Mesodermal cell (in vitro differentiated cells): Measurements from ENCODE around the gene DNAJB1.
A peak's percentile ranks its signal among the peaks of the same experiment; 100 is the strongest.

Experiments used
- H3K27ac ChIP-seq: 2 replicates; pipeline ENCODE4 v1.7.0; 2013; ENCODE audit warnings: mild to moderate bottlenecking, low read depth, low read length, moderate library complexity; ENCODE audit not compliant: severe bottlenecking
- H3K36me3 ChIP-seq: 2 replicates; pipeline ENCODE4 v1.7.1; 2013; ENCODE audit warnings: mild to moderate bottlenecking, low read length, moderate library complexity; ENCODE audit not compliant: control insufficient read depth, insufficient read depth
- H3K4me1 ChIP-seq: one replicate; pipeline ENCODE4 v1.7.1; 2013; ENCODE audit warnings: mild to moderate bottlenecking, low read length; ENCODE audit not compliant: insufficient read depth, control insufficient read depth, poor library complexity, severe bottlenecking
- H3K4me3 ChIP-seq: 2 replicates; pipeline ENCODE4 v1.7.0; 2013; ENCODE audit warnings: low read length, control low read depth, mild to moderate bottlenecking; ENCODE audit not compliant: insufficient read depth, poor library complexity, severe bottlenecking; ENCODE audit errors: extremely low read depth
- H3K9me3 ChIP-seq: 2 replicates; pipeline ENCODE4 v1.7.1; 2013; ENCODE audit warnings: mild to moderate bottlenecking, low read length, moderate library complexity; ENCODE audit not compliant: control insufficient read depth
- WGBS, 2 experiments: methylation state at CpG; one replicate each; pipeline ENCODE4 v1.1.5; 2013; ENCODE audit warnings: missing lambda C conversion rate in 2 of 2; ENCODE audit not compliant: insufficient coverage in 2 of 2; 5-methylcytosine and 5-hydroxymethylcytosine counted together

The DNAJB1 gene

GRCh38 chr19:14477418-14478112 is 40.6 kb downstream of the DNAJB1 start:
- H3K9me3 ChIP-seq: no peaks in the 10 kb centered on the region
- 85 to 90% methylated on average over 2 to 3 of the region's 10 CpGs for WGBS, 2 experiments
- no peak overlapping the region for H3K27ac ChIP-seq
- H3K36me3 ChIP-seq: peaks cover 40% of the 10 kb centered on the region
- H3K4me1 ChIP-seq: peaks cover 29% of the 10 kb centered on the region
- H3K4me3 ChIP-seq: no peak overlapping the region

GRCh38 chr19:14476673-14477401 is 41.4 kb downstream of the DNAJB1 start:
- H3K4me1 ChIP-seq: peaks cover 29% of the 10 kb centered on the region
- peaks cover 32% of the 10 kb centered on the region for H3K36me3 ChIP-seq
- no peak overlapping the region for H3K4me3 ChIP-seq
- no peak overlapping the region for H3K27ac ChIP-seq
- H3K9me3 ChIP-seq: no peaks in the 10 kb centered on the region
- 86 to 90% methylated on average over 19 to 22 of the region's 26 CpGs for WGBS, 2 experiments

- Histone ChIP-seq H3K4me3 (no peak overlapping the region), H3K9me3 (no peaks in the 10 kb centered on the region), H3K4me1 (peaks cover 29% of the 10 kb centered on the region), H3K27ac (no peak overlapping the region), H3K36me3 (peaks cover 31% of the 10 kb centered on the region)
- WGBS, 2 experiments: 91 to 93% methylated on average over 3 to 4 of the region's 7 CpGs
These were observed 41.9 kb downstream of the DNAJB1 start for GRCh38 chr19:14476327-14476672.

- WGBS, 2 experiments: 47% methylated on average over 19 to 24 of the region's 33 CpGs
- peaks cover 25% of the 10 kb centered on the region for H3K4me1 ChIP-seq
- H3K27ac ChIP-seq: peak within 1 kb of the TSS; percentile 29
- H3K9me3 ChIP-seq: no peaks in the 10 kb centered on the region
- H3K36me3 ChIP-seq: peaks cover 27% of the 10 kb centered on the region
- H3K4me3 ChIP-seq: no peak within 1 kb of the TSS
These were observed 42.7 kb downstream of the DNAJB1 start, which contains the start of gene PTGER1 for GRCh38 chr19:14475251-14476073. TSS of gene PTGER1 (minus strand) at chr19:14475354. CDS start at chr19:14474320, 1,034 bp downstream.

GRCh38 chr19:14474827-14475226 is 43.4 kb downstream of the DNAJB1 start:
- no peaks in the 10 kb centered on the region for H3K9me3 ChIP-seq
- H3K4me3 ChIP-seq: no peak overlapping the region
- 84 to 87% methylated on average over 6 to 8 of the region's 12 CpGs for WGBS, 2 experiments
- no peak overlapping the region for H3K27ac ChIP-seq
- H3K4me1 ChIP-seq: peaks cover 24% of the 10 kb centered on the region
- H3K36me3 ChIP-seq: peaks cover 27% of the 10 kb centered on the region

- 96 to 97% methylated on average over 53 of the region's 53 CpGs for WGBS, 2 experiments
- no peak overlapping the region for H3K27ac ChIP-seq
- no peak overlapping the region for H3K4me3 ChIP-seq
- H3K9me3 ChIP-seq: no peaks in the 10 kb centered on the region
- peaks cover 28% of the 10 kb centered on the region for H3K36me3 ChIP-seq
- peaks cover 24% of the 10 kb centered on the region for H3K4me1 ChIP-seq
These were observed 44.1 kb downstream of the DNAJB1 start for GRCh38 chr19:14473978-14474578.

GRCh38 chr19:14473073-14473977 is 44.9 kb downstream of the DNAJB1 start:
- Histone ChIP-seq H3K9me3 (no peaks in the 10 kb centered on the region), H3K4me3 (no peak overlapping the region), H3K36me3 (peaks cover 27% of the 10 kb centered on the region), H3K4me1 (peaks cover 24% of the 10 kb centered on the region), H3K27ac (no peak overlapping the region)
- WGBS, 2 experiments: 93 to 96% methylated on average over 95 to 96 of the region's 97 CpGs

GRCh38 chr19:14472202-14472938 is 45.8 kb downstream of the DNAJB1 start:
- WGBS, 2 experiments: 19 to 21% methylated on average over 55 to 65 of the region's 66 CpGs
- H3K27ac ChIP-seq: no peak overlapping the region
- H3K4me1 ChIP-seq: peaks cover 24% of the 10 kb centered on the region
- H3K4me3 ChIP-seq: peak overlapping the region; percentile 14
- no peaks in the 10 kb centered on the region for H3K9me3 ChIP-seq
- H3K36me3 ChIP-seq: peaks cover 27% of the 10 kb centered on the region

GRCh38 chr19:14471436-14472187 is 46.6 kb downstream of the DNAJB1 start:
- Histone ChIP-seq H3K9me3 (no peaks in the 10 kb centered on the region), H3K4me1 (peaks cover 18% of the 10 kb centered on the region), H3K36me3 (peaks cover 26% of the 10 kb centered on the region), H3K27ac (no peak overlapping the region), H3K4me3 (no peak overlapping the region)
- WGBS, 2 experiments: 87 to 91% methylated on average over 22 to 29 of the region's 46 CpGs
